A549 (cell line): ENCODE data around the gene PCK1.
"Not testable (repeated sequence)": the region's sequence is repeated elsewhere in the genome, so short reads cannot be mapped to it uniquely, and the experiment has no call there.

ENCODE experiments used
- CHD2 ChIP-seq: fragments of 150-350 bp; IDR thresholded peaks from 2 replicates; pipeline ENCODE4 v1.6.1; 2014; ENCODE audit warnings: low read length; ENCODE audit not compliant: partially characterized antibody
- CTCF ChIP-seq: fragments of >200 bp; sonication (Bioruptor Twin); formaldehyde crosslinking; IDR thresholded peaks from 3 replicates; pipeline ENCODE4 v1.5.1; 2016
- FOXS1 ChIP-seq: fragments of 250-450 bp; sonication (Bioruptor Pico); IDR thresholded peaks from 2 replicates; pipeline ENCODE4 v1.5.0; 2020; ENCODE audit warnings: mild to moderate bottlenecking, moderate library complexity
- POLR2A ChIP-seq: IDR thresholded peaks from 2 replicates; pipeline ENCODE4 v1.6.1; 2012; ENCODE audit warnings: mild to moderate bottlenecking, low read length

GRCh38 chr20:57511709-57512108 lies 49.2 kb upstream of the PCK1 start:
- not testable (repeated sequence) for TF ChIP-seq CTCF; CHD2; POLR2A; FOXS1 (CRISPR knock-in tag)
